ENCODE measurements around the gene KLHL29. TPM values are rescaled to one million over a fixed set of nuclear protein-coding genes. Genes with fewer than 3 reads are reported as not detected.

KLHL29 gene
- total RNA-seq, 1 donor from 2014 or later: 5.5 TPM

- Histone ChIP-seq H3K79me2 (ENCODE audit: insufficient read depth, low read length) (no peaks in the 10 kb centered on the region), H3K4me2 (ENCODE audit: low read length) (no peak overlapping the region), H4K20me1 (ENCODE audit: insufficient read depth, low read length) (no peaks in the 10 kb centered on the region), H3K27ac (ENCODE audit: low read depth, low read length) (no peak overlapping the region), H3K9ac (ENCODE audit: low read length) (no peak overlapping the region), H3K9me3 (ENCODE audit: insufficient read depth, low read depth, low read length) (no peaks in the 10 kb centered on the region), H3K36me3 (ENCODE audit: insufficient read depth, low read length) (no peaks in the 10 kb centered on the region), H3K4me1 (ENCODE audit: insufficient read depth, low read length) (peaks cover 12% of the 10 kb centered on the region), H2AFZ (ENCODE audit: low read depth, low read length) (no peak overlapping the region), H3K4me3 (ENCODE audit: insufficient read depth, low read depth, low read length) (no peak overlapping the region), H3K27me3 (ENCODE audit: insufficient read depth, low read length) (peaks cover 2% of the 10 kb centered on the region)
- DNase-seq (ENCODE audit: low read depth) (no peak), FAIRE-seq (no peak)
- no peak overlapping the region for H3K4me3 Mint-ChIP-seq (ENCODE audit: unreplicated experiment)
- H3K36me3 Mint-ChIP-seq (ENCODE audit: low read depth, unreplicated experiment): peaks cover 7% of the 10 kb centered on the region
- no peak overlapping the region for H3K27ac Mint-ChIP-seq (ENCODE audit: unreplicated experiment)
- H3K9me3 Mint-ChIP-seq (ENCODE audit: unreplicated experiment): peaks cover 11% of the 10 kb centered on the region
- peaks cover 12% of the 10 kb centered on the region for H3K4me1 Mint-ChIP-seq (ENCODE audit: low read depth, unreplicated experiment)
- TF ChIP-seq CTCF (IDR thresholded peaks at IDR 0.05; ENCODE audit: insufficient read depth, low read depth, low read length) (no peak), EZH2 (IDR thresholded peaks at IDR 0.05; ENCODE audit: insufficient read depth, low read length) (no peak)
- peaks cover 63% of the 10 kb centered on the region for H3K27me3 Mint-ChIP-seq (ENCODE audit: low read depth, unreplicated experiment)
Observed at GRCh38 chr2:23476786-23477185, 91.8 kb downstream of the KLHL29 start.

- Mint-ChIP-seq H3K36me3 (ENCODE audit: low read depth, unreplicated experiment) (peaks cover 7% of the 10 kb centered on the region), H3K4me1 (ENCODE audit: low read depth, unreplicated experiment) (peaks cover 12% of the 10 kb centered on the region), H3K27me3 (ENCODE audit: low read depth, unreplicated experiment) (peaks cover 60% of the 10 kb centered on the region), H3K9me3 (ENCODE audit: unreplicated experiment) (peaks cover 9% of the 10 kb centered on the region), H3K27ac (ENCODE audit: unreplicated experiment) (no peak overlapping the region), H3K4me3 (ENCODE audit: unreplicated experiment) (no peak overlapping the region)
- TF ChIP-seq CTCF (IDR thresholded peaks at IDR 0.05; ENCODE audit: insufficient read depth, low read depth, low read length) (no peak), EZH2 (IDR thresholded peaks at IDR 0.05; ENCODE audit: insufficient read depth, low read length) (no peak)
- Histone ChIP-seq H4K20me1 (ENCODE audit: insufficient read depth, low read length) (no peaks in the 10 kb centered on the region), H2AFZ (ENCODE audit: low read depth, low read length) (no peak overlapping the region), H3K9me3 (ENCODE audit: insufficient read depth, low read depth, low read length) (no peaks in the 10 kb centered on the region), H3K36me3 (ENCODE audit: insufficient read depth, low read length) (no peaks in the 10 kb centered on the region), H3K4me1 (ENCODE audit: insufficient read depth, low read length) (peaks cover 12% of the 10 kb centered on the region), H3K4me2 (ENCODE audit: low read length) (no peak overlapping the region), H3K27me3 (ENCODE audit: insufficient read depth, low read length) (peaks cover 2% of the 10 kb centered on the region), H3K27ac (ENCODE audit: low read depth, low read length) (no peak overlapping the region), H3K4me3 (ENCODE audit: insufficient read depth, low read depth, low read length) (no peak overlapping the region), H3K79me2 (ENCODE audit: insufficient read depth, low read length) (no peaks in the 10 kb centered on the region), H3K9ac (ENCODE audit: low read length) (no peak overlapping the region)
- FAIRE-seq (no peak), DNase-seq (ENCODE audit: low read depth) (no peak)
Observed at GRCh38 chr2:23477392-23477791, 92.4 kb downstream of the KLHL29 start.

- no peak overlapping the region for H3K4me2 ChIP-seq (ENCODE audit: low read length)
- H3K4me1 ChIP-seq (ENCODE audit: insufficient read depth, low read length): peaks cover 12% of the 10 kb centered on the region
- no peaks in the 10 kb centered on the region for H3K79me2 ChIP-seq (ENCODE audit: insufficient read depth, low read length)
- no peak for TF ChIP-seq CTCF (IDR thresholded peaks at IDR 0.05; ENCODE audit: insufficient read depth, low read depth, low read length)
- TF ChIP-seq EZH2 (IDR thresholded peaks at IDR 0.05; ENCODE audit: insufficient read depth, low read length): no peak
- H3K4me1 Mint-ChIP-seq (ENCODE audit: low read depth, unreplicated experiment): peaks cover 12% of the 10 kb centered on the region
- no peaks in the 10 kb centered on the region for H3K9me3 ChIP-seq (ENCODE audit: insufficient read depth, low read depth, low read length)
- peaks cover 59% of the 10 kb centered on the region for H3K27me3 Mint-ChIP-seq (ENCODE audit: low read depth, unreplicated experiment)
- H3K9me3 Mint-ChIP-seq (ENCODE audit: unreplicated experiment): peaks cover 8% of the 10 kb centered on the region
- no peaks in the 10 kb centered on the region for H3K36me3 ChIP-seq (ENCODE audit: insufficient read depth, low read length)
- H2AFZ ChIP-seq (ENCODE audit: low read depth, low read length): no peak overlapping the region
- H3K4me3 Mint-ChIP-seq (ENCODE audit: unreplicated experiment): no peak overlapping the region
- H3K27me3 ChIP-seq (ENCODE audit: insufficient read depth, low read length): peaks cover 9% of the 10 kb centered on the region
- H3K27ac ChIP-seq (ENCODE audit: low read depth, low read length): no peak overlapping the region
- H3K36me3 Mint-ChIP-seq (ENCODE audit: low read depth, unreplicated experiment): peaks cover 6% of the 10 kb centered on the region
- DNase-seq (ENCODE audit: low read depth) (no peak), FAIRE-seq (no peak)
- no peak overlapping the region for H3K4me3 ChIP-seq (ENCODE audit: insufficient read depth, low read depth, low read length)
- H3K9ac ChIP-seq (ENCODE audit: low read length): no peak overlapping the region
- no peak overlapping the region for H3K27ac Mint-ChIP-seq (ENCODE audit: unreplicated experiment)
- H4K20me1 ChIP-seq (ENCODE audit: insufficient read depth, low read length): no peaks in the 10 kb centered on the region
Observed at GRCh38 chr2:23478087-23478932, 93.3 kb downstream of the KLHL29 start.
